Glutamatergic neuron (in vitro differentiated cells): Measurements from ENCODE around the gene VASN. TPM values are rescaled to one million over a fixed set of nuclear protein-coding genes. Genes with fewer than 3 reads are reported as not detected.

Source experiments
- DNase-seq: peaks from one replicate; pipeline ENCODE4 v3.0.0; 2022
- H3K27ac Mint-ChIP-seq: one replicate; pipeline ENCODE4 v1.8.0; 2020; ENCODE audit warnings: mild to moderate bottlenecking, mixed read lengths, inconsistent platforms; ENCODE audit not compliant: unreplicated experiment
- H3K27me3 Mint-ChIP-seq: one replicate; pipeline ENCODE4 v1.8.0; 2020; ENCODE audit warnings: mild to moderate bottlenecking, moderate library complexity, mixed read lengths, inconsistent platforms; ENCODE audit not compliant: unreplicated experiment
- H3K36me3 Mint-ChIP-seq: one replicate; pipeline ENCODE4 v1.8.0; 2020; ENCODE audit warnings: mild to moderate bottlenecking, mixed read lengths, inconsistent platforms; ENCODE audit not compliant: unreplicated experiment
- H3K4me1 Mint-ChIP-seq: one replicate; pipeline ENCODE4 v1.8.0; 2020; ENCODE audit warnings: mild to moderate bottlenecking, low read depth, mixed read lengths, inconsistent platforms; ENCODE audit not compliant: unreplicated experiment
- H3K4me3 Mint-ChIP-seq: one replicate; pipeline ENCODE4 v1.8.0; 2020; ENCODE audit warnings: mild to moderate bottlenecking, mixed read lengths, inconsistent platforms; ENCODE audit not compliant: unreplicated experiment
- H3K9me3 Mint-ChIP-seq: one replicate; pipeline ENCODE4 v1.8.0; 2020; ENCODE audit warnings: mild to moderate bottlenecking, moderate library complexity, mixed read lengths, inconsistent platforms; ENCODE audit not compliant: unreplicated experiment
- CTCF ChIP-seq: fragments of 200-600 bp; sonication (generic); IDR thresholded peaks from one replicate; pipeline ENCODE4 v1.5.0; 2021; ENCODE audit not compliant: partially characterized antibody, unreplicated experiment
- total RNA-seq: library from RNA; stranded (reverse); fragmentation: NEBNext Ultra II Directional; extraction: Animal tissue kit (Norgen Biotek cat#: 25700); gene quantifications from one replicate; pipeline ENCODE4 v1.2.1, GENCODE V29; 2021; ENCODE audit not compliant: unreplicated experiment

The VASN gene
- total RNA-seq, 1 donor from 2014 or later = 4.1 TPM

- TF ChIP-seq CTCF = no peak
- DNase-seq = peak; percentile 96
- Mint-ChIP-seq H3K4me3 (peak within 1 kb of the TSS; percentile 99), H3K27me3 (peaks cover 13% of the 10 kb centered on the region), H3K4me1 (peaks cover 12% of the 10 kb centered on the region), H3K27ac (peak within 1 kb of the TSS; percentile 97), H3K36me3 (no peaks in the 10 kb centered on the region), H3K9me3 (peaks cover 10% of the 10 kb centered on the region)
Observed at GRCh38 chr16:4425378-4426020, 53.9 kb downstream of the VASN start, which contains the start of gene DNAJA3. Gene DNAJA3 (plus strand): TSS chr16:4425868. CDS start chr16:4425882, 14 bp downstream.

- H3K27ac Mint-ChIP-seq = peak overlapping the region; percentile 90
- H3K36me3 Mint-ChIP-seq = no peaks in the 10 kb centered on the region
- H3K9me3 Mint-ChIP-seq = peaks cover 9% of the 10 kb centered on the region
- H3K27me3 Mint-ChIP-seq = peaks cover 13% of the 10 kb centered on the region
- no peak for TF ChIP-seq CTCF
- H3K4me1 Mint-ChIP-seq = peaks cover 12% of the 10 kb centered on the region
- H3K4me3 Mint-ChIP-seq = peak overlapping the region; percentile 99
- DNase-seq = no peak
Observed at GRCh38 chr16:4426021-4426684, 54.5 kb downstream of the VASN start.

GRCh38 chr16:4426722-4427372 is 55.2 kb downstream of the VASN start:
- H3K27ac Mint-ChIP-seq = peak overlapping the region; percentile 90
- DNase-seq = no peak
- no peak for TF ChIP-seq CTCF
- peaks cover 12% of the 10 kb centered on the region for H3K4me1 Mint-ChIP-seq
- H3K9me3 Mint-ChIP-seq = peaks cover 9% of the 10 kb centered on the region
- peak overlapping the region; percentile 99 for H3K4me3 Mint-ChIP-seq
- peaks cover 13% of the 10 kb centered on the region for H3K27me3 Mint-ChIP-seq
- no peaks in the 10 kb centered on the region for H3K36me3 Mint-ChIP-seq

- H3K9me3 Mint-ChIP-seq = peaks cover 9% of the 10 kb centered on the region
- H3K27ac Mint-ChIP-seq = no peak overlapping the region
- no peaks in the 10 kb centered on the region for H3K36me3 Mint-ChIP-seq
- peaks cover 12% of the 10 kb centered on the region for H3K4me1 Mint-ChIP-seq
- H3K4me3 Mint-ChIP-seq = no peak overlapping the region
- no peak for DNase-seq
- H3K27me3 Mint-ChIP-seq = peaks cover 13% of the 10 kb centered on the region
- TF ChIP-seq CTCF = no peak
Observed at GRCh38 chr16:4428500-4428899, 56.9 kb downstream of the VASN start.
